ENCODE results near the gene SORT1.
"Not testable (repeated sequence)": the region's sequence is repeated elsewhere in the genome, so short reads cannot be mapped to it uniquely, and the experiment has no call there.

SORT1 gene

GRCh38 chr1:109383087-109383779, 14.5 kb downstream of the SORT1 start:
- Histone ChIP-seq H3K27me3 (ENCODE audit: control insufficient read depth in 5 of 5, insufficient read depth in 4 of 5, low read length in 5 of 5) (no peaks in the 10 kb centered on the region), H3K27ac (ENCODE audit: low read depth, low read length) (peak overlapping the region; percentile 95), H3K4me1 (ENCODE audit: control insufficient read depth in 5 of 5, insufficient read depth in 5 of 5, low read length in 5 of 5) (peaks cover 0 to 72% (median 38%) of the 10 kb centered on the region in 5 donors), H3K9me3 (ENCODE audit: control insufficient read depth in 5 of 5, low read length in 5 of 5) (peaks cover 0 to 3% (median 0%) of the 10 kb centered on the region in 5 donors), H3K36me3 (ENCODE audit: control insufficient read depth in 5 of 5, insufficient read depth in 5 of 5, low read length in 5 of 5) (no peaks in the 10 kb centered on the region), H3K4me3 (ENCODE audit: low read depth in 1 of 5, low read length in 5 of 5) (no peak overlapping the region), H3K9ac (ENCODE audit: low read length in 5 of 5) (peak overlapping the region in 1 of 5 donors; percentile 59)

- Histone ChIP-seq H3K4me3 (ENCODE audit: low read depth in 1 of 5, low read length in 5 of 5) (no peak overlapping the region), H3K4me1 (ENCODE audit: control insufficient read depth in 5 of 5, insufficient read depth in 5 of 5, low read length in 5 of 5) (peaks cover 0 to 64% (median 39%) of the 10 kb centered on the region in 5 donors), H3K9me3 (ENCODE audit: control insufficient read depth in 5 of 5, low read length in 5 of 5) (peaks cover 0 to 3% (median 0%) of the 10 kb centered on the region in 5 donors), H3K9ac (ENCODE audit: low read length in 5 of 5) (no peak overlapping the region), H3K27me3 (ENCODE audit: control insufficient read depth in 5 of 5, insufficient read depth in 4 of 5, low read length in 5 of 5) (no peaks in the 10 kb centered on the region), H3K27ac (ENCODE audit: low read depth, low read length) (peak overlapping the region; percentile 95), H3K36me3 (ENCODE audit: control insufficient read depth in 5 of 5, insufficient read depth in 5 of 5, low read length in 5 of 5) (no peaks in the 10 kb centered on the region)
Observed at GRCh38 chr1:109381573-109381972, 16.1 kb downstream of the SORT1 start.

GRCh38 chr1:109379907-109380306, 17.8 kb downstream of the SORT1 start:
- Histone ChIP-seq H3K36me3 (ENCODE audit: control insufficient read depth in 5 of 5, insufficient read depth in 5 of 5, low read length in 5 of 5) (no peaks in the 10 kb centered on the region), H3K27me3 (ENCODE audit: control insufficient read depth in 5 of 5, insufficient read depth in 4 of 5, low read length in 5 of 5) (no peaks in the 10 kb centered on the region), H3K9ac (ENCODE audit: low read length in 5 of 5) (peak overlapping the region in 2 of 5 donors; percentile 16 to 73), H3K4me3 (ENCODE audit: low read depth in 1 of 5, low read length in 5 of 5) (no peak overlapping the region), H3K9me3 (ENCODE audit: control insufficient read depth in 5 of 5, low read length in 5 of 5) (peaks cover 0 to 3% (median 0%) of the 10 kb centered on the region in 5 donors), H3K4me1 (ENCODE audit: control insufficient read depth in 5 of 5, insufficient read depth in 5 of 5, low read length in 5 of 5) (peaks cover 0 to 53% (median 28%) of the 10 kb centered on the region in 5 donors), H3K27ac (ENCODE audit: low read depth, low read length) (peak overlapping the region; percentile 95)

- Histone ChIP-seq H3K9ac (ENCODE audit: low read length in 5 of 5) (peak overlapping the region in 4 of 5 donors; percentile 16 to 73 (median 52)), H3K36me3 (ENCODE audit: control insufficient read depth in 5 of 5, insufficient read depth in 5 of 5, low read length in 5 of 5) (no peaks in the 10 kb centered on the region), H3K4me1 (ENCODE audit: control insufficient read depth in 5 of 5, insufficient read depth in 5 of 5, low read length in 5 of 5) (peaks cover 0 to 50% (median 23%) of the 10 kb centered on the region in 5 donors), H3K27me3 (ENCODE audit: control insufficient read depth in 5 of 5, insufficient read depth in 4 of 5, low read length in 5 of 5) (no peaks in the 10 kb centered on the region), H3K4me3 (ENCODE audit: low read depth in 1 of 5, low read length in 5 of 5) (no peak overlapping the region), H3K9me3 (ENCODE audit: control insufficient read depth in 5 of 5, low read length in 5 of 5) (peaks cover 0 to under 1% (median 0%) of the 10 kb centered on the region in 5 donors), H3K27ac (ENCODE audit: low read depth, low read length) (peak overlapping the region; percentile 95)
Observed at GRCh38 chr1:109379422-109379821, 18.3 kb downstream of the SORT1 start.

- Histone ChIP-seq H3K9me3 (ENCODE audit: control insufficient read depth in 5 of 5, low read length in 5 of 5) (no peaks in the 10 kb centered on the region), H3K27ac (ENCODE audit: low read depth, low read length) (peak overlapping the region; percentile 91), H3K36me3 (ENCODE audit: control insufficient read depth in 5 of 5, insufficient read depth in 5 of 5, low read length in 5 of 5) (no peaks in the 10 kb centered on the region), H3K4me1 (ENCODE audit: control insufficient read depth in 5 of 5, insufficient read depth in 5 of 5, low read length in 5 of 5) (peaks cover 0 to 50% (median 27%) of the 10 kb centered on the region in 5 donors), H3K4me3 (ENCODE audit: low read depth in 1 of 5, low read length in 5 of 5) (no peak overlapping the region), H3K9ac (ENCODE audit: low read length in 5 of 5) (peak overlapping the region in 1 of 5 donors; percentile 2), H3K27me3 (ENCODE audit: control insufficient read depth in 5 of 5, insufficient read depth in 4 of 5, low read length in 5 of 5) (no peaks in the 10 kb centered on the region)
Observed at GRCh38 chr1:109377698-109378097, 20.0 kb downstream of the SORT1 start.

- Histone ChIP-seq H3K9ac (ENCODE audit: low read length in 5 of 5) (peak overlapping the region in 4 of 5 donors; percentile 23 to 63 (median 56)), H3K27ac (ENCODE audit: low read depth, low read length) (peak overlapping the region; percentile 78), H3K4me1 (ENCODE audit: control insufficient read depth in 5 of 5, insufficient read depth in 5 of 5, low read length in 5 of 5) (peaks cover 5 to 74% (median 49%) of the 10 kb centered on the region in 5 donors)
- H3K36me3 ChIP-seq (ENCODE audit: control insufficient read depth in 5 of 5, insufficient read depth in 5 of 5, low read length in 5 of 5); H3K4me3 ChIP-seq (ENCODE audit: low read depth in 1 of 5, low read length in 5 of 5); H3K27me3 ChIP-seq (ENCODE audit: control insufficient read depth in 5 of 5, insufficient read depth in 4 of 5, low read length in 5 of 5); H3K9me3 ChIP-seq (ENCODE audit: control insufficient read depth in 5 of 5, low read length in 5 of 5): not testable (repeated sequence)
Observed at GRCh38 chr1:109373696-109374095, 24.0 kb downstream of the SORT1 start.

GRCh38 chr1:109373126-109373525, 24.6 kb downstream of the SORT1 start:
- H3K4me1 ChIP-seq (ENCODE audit: control insufficient read depth in 5 of 5, insufficient read depth in 5 of 5, low read length in 5 of 5): peaks cover 5 to 74% (median 50%) of the 10 kb centered on the region in 5 donors
- peak overlapping the region in 1 of 5 donors; percentile 11 for H3K4me3 ChIP-seq (ENCODE audit: low read depth in 1 of 5, low read length in 5 of 5)
- H3K36me3 ChIP-seq (ENCODE audit: control insufficient read depth in 5 of 5, insufficient read depth in 5 of 5, low read length in 5 of 5): peaks cover 0 to 3% (median 0%) of the 10 kb centered on the region in 5 donors
- no peaks in the 10 kb centered on the region for H3K9me3 ChIP-seq (ENCODE audit: control insufficient read depth in 5 of 5, low read length in 5 of 5)
- peak overlapping the region; percentile 23 to 63 (median 48) for H3K9ac ChIP-seq (ENCODE audit: low read length in 5 of 5)
- peak overlapping the region; percentile 78 for H3K27ac ChIP-seq (ENCODE audit: low read depth, low read length)
- H3K27me3 ChIP-seq (ENCODE audit: control insufficient read depth in 5 of 5, insufficient read depth in 4 of 5, low read length in 5 of 5): no peaks in the 10 kb centered on the region

GRCh38 chr1:109372281-109372680, 25.4 kb downstream of the SORT1 start:
- Histone ChIP-seq H3K27ac (ENCODE audit: low read depth, low read length) (peak overlapping the region; percentile 88), H3K9ac (ENCODE audit: low read length in 5 of 5) (peak overlapping the region in 1 of 5 donors; percentile 3), H3K4me3 (ENCODE audit: low read depth in 1 of 5, low read length in 5 of 5) (no peak overlapping the region), H3K36me3 (ENCODE audit: control insufficient read depth in 5 of 5, insufficient read depth in 5 of 5, low read length in 5 of 5) (peaks cover 0 to 4% (median 3%) of the 10 kb centered on the region in 5 donors), H3K4me1 (ENCODE audit: control insufficient read depth in 5 of 5, insufficient read depth in 5 of 5, low read length in 5 of 5) (peaks cover 5 to 71% (median 48%) of the 10 kb centered on the region in 5 donors), H3K9me3 (ENCODE audit: control insufficient read depth in 5 of 5, low read length in 5 of 5) (no peaks in the 10 kb centered on the region), H3K27me3 (ENCODE audit: control insufficient read depth in 5 of 5, insufficient read depth in 4 of 5, low read length in 5 of 5) (no peaks in the 10 kb centered on the region)

- peaks cover 6 to 13% (median 11%) of the 10 kb centered on the region in 5 donors for H3K36me3 ChIP-seq (ENCODE audit: control insufficient read depth in 5 of 5, insufficient read depth in 5 of 5, low read length in 5 of 5)
- H3K4me1 ChIP-seq (ENCODE audit: control insufficient read depth in 5 of 5, insufficient read depth in 5 of 5, low read length in 5 of 5): peaks cover 5 to 68% (median 45%) of the 10 kb centered on the region in 5 donors
- no peaks in the 10 kb centered on the region for H3K9me3 ChIP-seq (ENCODE audit: control insufficient read depth in 5 of 5, low read length in 5 of 5)
- peak overlapping the region; percentile 88 for H3K27ac ChIP-seq (ENCODE audit: low read depth, low read length)
- no peaks in the 10 kb centered on the region for H3K27me3 ChIP-seq (ENCODE audit: control insufficient read depth in 5 of 5, insufficient read depth in 4 of 5, low read length in 5 of 5)
- H3K4me3 ChIP-seq (ENCODE audit: low read depth in 1 of 5, low read length in 5 of 5): peak overlapping the region in 3 of 5 donors; percentile 7 to 20 (median 17)
- H3K9ac ChIP-seq (ENCODE audit: low read length in 5 of 5): peak overlapping the region in 3 of 5 donors; percentile 17 to 51 (median 33)
Observed at GRCh38 chr1:109371341-109371739, 26.4 kb downstream of the SORT1 start.

- no peaks in the 10 kb centered on the region for H3K27me3 ChIP-seq (ENCODE audit: control insufficient read depth in 5 of 5, insufficient read depth in 4 of 5, low read length in 5 of 5)
- H3K4me3 ChIP-seq (ENCODE audit: low read depth in 1 of 5, low read length in 5 of 5): peak overlapping the region in 3 of 5 donors; percentile 7 to 20 (median 17)
- H3K4me1 ChIP-seq (ENCODE audit: control insufficient read depth in 5 of 5, insufficient read depth in 5 of 5, low read length in 5 of 5): peaks cover 5 to 65% (median 45%) of the 10 kb centered on the region in 5 donors
- peaks cover 11 to 15% (median 13%) of the 10 kb centered on the region in 5 donors for H3K36me3 ChIP-seq (ENCODE audit: control insufficient read depth in 5 of 5, insufficient read depth in 5 of 5, low read length in 5 of 5)
- no peaks in the 10 kb centered on the region for H3K9me3 ChIP-seq (ENCODE audit: control insufficient read depth in 5 of 5, low read length in 5 of 5)
- H3K27ac ChIP-seq (ENCODE audit: low read depth, low read length): peak overlapping the region; percentile 88
- peak overlapping the region in 3 of 5 donors; percentile 17 to 51 (median 33) for H3K9ac ChIP-seq (ENCODE audit: low read length in 5 of 5)
Observed at GRCh38 chr1:109370712-109371340, 26.9 kb downstream of the SORT1 start.
